GM19351 (cell line): ENCODE measurements around the gene EPO.
"Not testable (repeated sequence)": the region's sequence is repeated elsewhere in the genome, so short reads cannot be mapped to it uniquely, and the experiment has no call there.

Experiments
- ATAC-seq: cut with Tn5 transposase; IDR thresholded peaks from one replicate; pipeline ENCODE4 v1.9.1; 2021; ENCODE audit warnings: mild to moderate bottlenecking, moderate library complexity; ENCODE audit not compliant: unreplicated experiment

The EPO gene

DNA sequence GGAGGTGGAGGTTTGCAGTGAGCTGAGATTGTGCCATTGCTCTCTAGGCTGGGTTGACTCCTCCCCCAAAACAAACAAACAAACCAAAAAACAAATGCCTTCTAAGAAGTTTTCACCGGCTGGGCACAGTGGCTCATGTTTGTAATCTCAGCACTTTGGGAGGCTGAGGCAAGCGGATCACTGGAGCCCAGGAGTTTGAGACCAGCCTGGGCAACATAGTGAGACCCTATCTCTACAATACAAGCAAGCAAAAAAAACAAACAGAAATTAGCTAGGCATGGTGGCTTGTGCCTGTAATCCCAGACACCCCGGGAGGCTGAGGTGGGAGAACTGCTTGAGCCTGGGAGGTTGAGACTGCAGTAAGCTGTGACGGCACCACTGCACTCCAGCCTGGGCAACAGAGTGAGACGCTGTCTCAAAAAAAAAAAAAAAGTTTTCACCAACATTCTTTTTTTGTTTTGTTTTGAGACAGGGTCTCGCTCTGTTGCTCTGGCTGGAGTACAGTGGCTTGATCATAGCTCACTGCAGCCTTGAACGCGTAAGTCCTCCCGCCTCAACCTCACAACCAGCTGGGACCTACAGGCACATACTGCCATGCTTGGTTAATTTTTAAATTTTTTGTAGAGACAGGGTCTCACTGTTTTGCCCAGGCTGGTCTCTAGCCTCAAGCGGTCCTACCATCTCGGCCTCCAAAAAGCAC is 11.8 kb downstream of the EPO start:
- ATAC-seq, result no peak

DNA sequence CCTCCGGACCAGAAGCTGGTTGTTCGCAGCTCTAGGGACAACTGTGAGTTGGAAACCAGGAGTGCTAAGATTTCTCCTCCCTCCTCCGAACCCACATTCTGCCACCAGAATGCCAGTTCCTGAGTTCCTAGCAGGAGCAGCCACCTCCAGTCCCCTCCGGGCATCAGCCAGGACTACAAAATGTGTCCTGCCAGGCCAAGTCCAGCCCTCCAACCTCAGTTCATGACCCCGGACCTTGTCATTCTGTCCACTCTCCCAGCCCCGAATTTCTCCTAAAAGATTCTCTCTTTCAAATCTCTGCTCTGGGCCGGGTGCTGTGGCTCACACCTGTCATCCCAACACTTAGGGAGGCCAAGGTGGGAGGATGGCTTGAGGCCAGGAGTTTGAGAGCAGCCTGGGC is 15.5 kb downstream of the EPO start:
- ATAC-seq, result no peak

DNA sequence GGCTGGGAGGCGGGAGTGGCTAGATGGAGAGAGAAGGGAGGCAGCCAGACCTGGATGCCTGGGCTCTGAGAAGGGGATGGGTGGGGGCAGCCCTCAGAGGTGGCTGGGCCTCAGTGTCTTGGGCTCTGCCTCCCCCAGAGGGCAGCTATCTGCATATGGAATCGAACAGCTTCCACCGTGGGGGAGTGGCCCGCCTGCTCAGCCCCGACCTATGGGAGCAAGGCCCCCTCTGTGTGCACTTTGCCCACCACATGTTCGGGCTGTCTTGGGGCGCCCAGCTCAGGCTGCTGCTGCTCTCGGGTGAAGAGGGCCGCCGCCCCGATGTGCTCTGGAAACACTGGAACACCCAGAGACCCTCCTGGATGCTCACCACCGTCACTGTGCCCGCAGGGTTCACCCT is 16.4 kb downstream of the EPO start:
- ATAC-seq, result no peak

GRCh38 chr7:100739934-100740333 is 19.7 kb downstream of the EPO start:
- ATAC-seq, result no peak

DNA sequence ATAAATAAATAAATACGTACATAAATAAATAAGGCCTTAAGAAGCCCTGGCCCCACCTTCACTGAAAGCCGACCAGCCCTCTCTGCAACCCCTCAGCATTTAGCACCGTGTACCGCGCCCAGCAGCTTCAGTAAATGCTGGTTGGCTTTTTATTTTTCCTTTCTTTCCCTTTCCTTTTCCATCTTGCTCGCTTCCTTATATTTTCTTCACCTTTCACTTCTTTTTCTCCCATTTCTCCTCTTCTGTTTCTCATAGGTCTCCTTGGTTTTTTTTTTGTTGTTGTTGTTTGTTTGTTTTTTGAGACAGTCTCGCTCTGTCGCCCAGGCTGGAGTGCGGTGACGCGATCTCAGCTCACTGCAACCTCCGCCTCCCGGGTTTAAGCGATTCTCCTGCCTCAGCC is 24.3 kb downstream of the EPO start:
- ATAC-seq, result no peak

GRCh38 chr7:100745184-100745583 is 24.9 kb downstream of the EPO start:
- ATAC-seq, result no peak

GRCh38 chr7:100752994-100753393 is 32.7 kb downstream of the EPO start:
- no peak for ATAC-seq

- no peak for ATAC-seq
These were observed 33.5 kb downstream of the EPO start for GRCh38 chr7:100753750-100754149.

- ATAC-seq, result no peak
These were observed 39.3 kb downstream of the EPO start for GRCh38 chr7:100759357-100760171.

DNA sequence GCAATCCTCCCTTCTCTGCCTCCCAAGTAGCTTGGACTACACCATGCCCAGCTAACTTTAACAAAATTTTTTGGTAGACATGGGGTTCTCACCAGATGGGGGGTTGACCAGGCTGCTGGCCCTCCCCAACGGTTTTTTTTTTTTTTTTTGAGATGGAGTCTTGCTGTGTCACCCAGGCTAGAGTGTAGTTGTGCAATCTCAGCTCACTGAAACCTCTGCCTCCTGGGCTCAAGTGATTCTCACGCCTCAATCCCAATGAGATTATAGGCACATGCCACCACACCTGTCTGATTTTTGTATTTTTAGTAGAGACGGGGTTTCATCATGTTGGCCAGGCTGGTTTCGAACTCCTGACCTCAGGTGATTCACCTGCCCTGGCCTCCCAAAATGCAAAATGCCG is 42.6 kb downstream of the EPO start:
- not testable (repeated sequence) for ATAC-seq

GRCh38 chr7:100763556-100764140 is 43.4 kb downstream of the EPO start:
- ATAC-seq, result no peak

DNA sequence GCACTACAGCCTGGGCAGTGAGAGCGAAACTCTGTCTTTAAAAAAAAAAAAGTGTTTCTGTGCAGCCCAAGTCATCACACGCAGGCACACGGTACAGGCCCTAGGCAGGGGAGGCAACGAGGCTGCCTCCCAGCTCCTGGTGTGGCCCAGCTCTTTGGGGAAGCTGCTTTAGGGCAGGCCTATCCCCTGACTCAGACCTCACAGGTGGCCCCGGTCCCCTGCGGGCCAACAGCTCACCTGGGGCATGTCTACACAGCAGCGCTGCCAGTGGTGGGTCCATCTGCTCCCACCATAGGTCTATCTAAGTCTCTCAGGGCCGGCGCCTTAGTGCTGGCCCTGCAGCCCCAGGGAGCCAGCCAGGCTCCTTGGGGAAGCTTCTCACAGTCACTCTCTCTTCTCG is 44.6 kb downstream of the EPO start:
- ATAC-seq, result no peak

GRCh38 chr7:100765250-100765649 is 45.0 kb downstream of the EPO start:
- no peak for ATAC-seq

DNA sequence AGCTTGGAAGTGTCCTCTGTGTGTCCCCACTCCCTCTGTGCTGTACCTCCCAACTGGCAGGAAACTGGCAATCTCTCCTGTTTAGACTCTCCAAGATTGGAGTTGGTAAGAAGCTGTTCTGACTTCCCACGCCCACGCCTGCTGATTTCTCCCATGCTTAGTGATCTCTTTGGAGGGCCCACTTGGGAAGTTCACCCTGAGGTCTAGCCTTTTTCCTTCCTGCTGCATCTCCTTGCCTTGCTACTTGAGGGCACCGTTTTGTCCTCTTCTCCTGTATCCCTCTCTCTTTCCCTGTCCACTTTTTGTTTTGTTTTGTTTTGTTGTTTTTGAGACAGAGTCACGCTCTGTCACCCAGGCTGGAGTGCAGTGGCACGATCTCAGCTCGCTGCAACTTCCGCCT is 48.5 kb downstream of the EPO start:
- ATAC-seq, result no peak
